ENCODE measurements around the gene RASL12.

Gene RASL12

DNA sequence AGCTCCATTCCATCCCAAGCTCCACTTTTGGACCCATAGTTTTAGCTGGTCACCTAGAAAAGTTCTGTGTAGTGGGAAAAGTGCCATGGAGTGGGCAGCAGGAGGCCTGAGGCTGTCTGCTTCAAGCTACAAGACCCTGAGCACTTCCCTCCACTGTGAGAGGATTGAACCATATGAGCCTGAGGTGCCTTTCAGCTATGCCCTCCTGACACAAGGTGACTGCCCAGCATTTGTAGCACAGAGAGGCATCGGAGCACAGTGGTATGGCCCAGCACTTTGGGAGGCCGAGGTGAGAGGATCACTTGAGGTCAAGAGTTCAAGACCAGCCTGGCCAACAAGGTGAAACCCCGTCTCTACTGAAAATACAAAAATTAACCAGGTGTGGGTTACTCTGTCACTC is 4.8 kb upstream of the RASL12 start:
- no peak for DNase-seq

DNA sequence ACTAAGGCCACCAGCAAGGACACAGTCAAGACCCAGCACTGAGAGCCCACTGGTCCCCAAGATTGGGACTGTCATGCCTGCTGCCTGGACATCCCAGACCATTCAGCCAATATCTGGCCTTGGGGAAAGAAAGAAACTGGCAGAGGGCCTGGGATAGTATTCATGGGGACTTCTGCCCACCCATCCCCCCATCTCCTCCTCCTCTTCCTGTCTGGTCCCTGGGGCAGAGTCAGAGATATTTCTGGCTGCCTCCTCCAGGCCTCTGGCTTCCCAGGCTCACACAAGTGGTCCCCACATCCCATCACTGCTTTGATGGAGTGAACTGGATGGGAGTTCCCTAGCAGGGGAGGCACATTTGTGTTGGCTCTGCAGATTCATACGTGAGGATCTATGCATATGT is 4.2 kb upstream of the RASL12 start:
- DNase-seq: no peak

DNA sequence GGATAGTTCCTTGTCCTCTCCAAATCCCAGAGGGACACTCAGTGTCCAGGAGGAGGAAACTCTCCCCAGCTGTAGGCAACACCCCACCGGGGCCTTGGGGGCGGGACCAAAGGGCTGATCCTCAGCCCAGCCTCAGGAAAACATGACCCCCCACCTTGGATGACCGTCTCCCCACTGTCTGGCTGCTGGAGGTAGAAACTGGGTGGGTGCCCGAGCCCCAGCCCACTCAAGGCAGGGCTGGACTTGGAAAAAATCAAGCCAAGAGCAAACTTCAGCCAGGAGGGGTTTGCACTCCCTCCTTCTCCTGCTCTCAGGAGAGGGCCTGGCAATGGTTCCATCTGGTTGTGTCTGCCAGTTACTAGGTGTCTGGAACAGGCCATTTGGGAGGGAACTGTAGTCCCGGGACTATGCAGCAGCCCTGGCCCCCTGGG is 3.6 kb upstream of the RASL12 start:
- DNase-seq: no peak

DNA sequence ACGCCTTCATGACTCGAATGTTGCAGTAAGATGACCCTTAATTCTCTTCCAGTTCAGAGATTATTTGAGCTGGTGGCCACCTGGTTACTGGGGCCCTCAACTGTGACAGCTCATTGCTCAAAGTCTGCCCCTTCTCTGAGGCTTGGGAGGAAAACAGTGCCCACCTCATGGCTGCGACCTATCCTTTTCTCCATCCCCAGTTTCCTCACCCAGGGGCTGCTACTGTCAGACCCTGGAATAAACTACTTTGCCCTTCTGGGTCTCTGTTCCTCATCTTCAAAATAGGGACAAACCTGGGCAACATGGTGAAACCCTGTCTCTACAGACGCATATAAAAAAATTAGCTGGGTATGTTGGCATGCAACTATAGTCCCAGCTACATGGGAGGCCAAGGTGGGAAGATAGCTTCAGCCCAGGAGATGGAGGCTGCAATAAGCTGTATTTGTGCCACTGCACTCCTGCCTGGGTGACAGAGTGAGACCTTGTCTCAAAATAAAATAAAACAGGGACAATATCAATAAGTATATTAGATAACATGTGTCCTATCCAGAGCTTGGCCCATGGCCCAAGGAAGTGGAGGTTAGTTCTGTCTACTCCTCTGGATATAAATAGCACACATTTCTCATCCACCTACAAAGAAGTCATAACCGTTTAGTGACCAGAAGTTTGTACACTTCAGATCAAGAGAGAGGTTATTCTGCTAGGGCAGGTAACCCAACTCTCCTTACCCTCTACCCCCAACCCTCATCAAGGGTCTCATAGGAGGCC is 2.2 kb upstream of the RASL12 start:
- DNase-seq: no peak

DNA sequence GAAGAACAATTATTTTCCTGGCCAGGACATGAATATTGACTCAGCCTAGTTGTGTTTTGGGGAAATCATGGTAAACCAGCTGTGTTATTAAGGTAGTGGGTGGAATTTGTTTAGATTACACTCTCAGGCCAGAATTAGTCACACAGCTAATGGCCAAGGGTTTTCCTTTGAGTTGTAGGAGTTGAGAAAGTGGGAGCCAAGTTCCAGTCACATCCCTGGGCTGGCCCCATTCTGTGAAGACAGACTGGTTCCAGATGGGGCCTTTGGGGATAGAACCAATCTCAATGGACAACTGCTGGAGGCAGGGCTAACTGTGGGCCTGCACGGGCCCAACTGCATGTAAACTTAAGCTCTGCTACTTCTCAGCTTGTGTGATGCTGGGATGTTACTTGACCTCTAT is 1.4 kb upstream of the RASL12 start:
- no peak for DNase-seq

DNA sequence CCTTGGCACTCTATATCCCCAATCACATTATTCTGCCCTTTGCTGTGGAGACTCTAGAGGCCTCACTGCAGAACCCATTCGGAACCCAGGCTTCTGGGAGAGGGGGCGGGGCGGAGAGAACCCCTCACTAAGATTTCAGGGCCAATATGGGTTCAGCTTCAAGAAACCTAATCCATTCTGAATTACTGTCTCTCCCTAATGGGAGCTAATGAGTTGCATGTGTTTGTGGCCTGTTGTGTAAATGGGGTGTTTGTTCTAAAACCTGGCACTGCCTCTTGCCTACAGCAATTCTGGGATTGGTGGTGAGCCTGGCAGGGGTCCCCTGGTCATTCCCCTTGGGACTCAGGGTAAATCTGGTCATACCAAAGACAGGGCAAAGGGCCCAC is 605 bp upstream of the RASL12 start:
- no peak for DNase-seq

DNA sequence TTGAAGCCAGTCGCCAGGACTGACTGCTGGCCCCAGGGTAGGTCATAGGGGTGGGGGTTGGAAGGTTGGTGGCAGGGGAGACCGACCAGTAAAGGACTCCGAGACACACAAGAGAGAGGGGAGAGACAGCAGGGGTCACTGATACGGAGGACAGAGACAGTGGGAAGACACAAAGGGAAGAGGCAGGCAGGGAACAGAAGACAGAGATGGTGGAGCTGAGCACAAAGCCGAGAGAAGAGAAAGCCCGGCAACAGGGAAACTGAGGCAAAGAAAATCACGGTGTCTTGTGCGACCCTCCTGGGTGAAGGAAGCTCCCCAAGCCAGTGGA is 510 bp downstream of the RASL12 start:
- DNase-seq: no peak

DNA sequence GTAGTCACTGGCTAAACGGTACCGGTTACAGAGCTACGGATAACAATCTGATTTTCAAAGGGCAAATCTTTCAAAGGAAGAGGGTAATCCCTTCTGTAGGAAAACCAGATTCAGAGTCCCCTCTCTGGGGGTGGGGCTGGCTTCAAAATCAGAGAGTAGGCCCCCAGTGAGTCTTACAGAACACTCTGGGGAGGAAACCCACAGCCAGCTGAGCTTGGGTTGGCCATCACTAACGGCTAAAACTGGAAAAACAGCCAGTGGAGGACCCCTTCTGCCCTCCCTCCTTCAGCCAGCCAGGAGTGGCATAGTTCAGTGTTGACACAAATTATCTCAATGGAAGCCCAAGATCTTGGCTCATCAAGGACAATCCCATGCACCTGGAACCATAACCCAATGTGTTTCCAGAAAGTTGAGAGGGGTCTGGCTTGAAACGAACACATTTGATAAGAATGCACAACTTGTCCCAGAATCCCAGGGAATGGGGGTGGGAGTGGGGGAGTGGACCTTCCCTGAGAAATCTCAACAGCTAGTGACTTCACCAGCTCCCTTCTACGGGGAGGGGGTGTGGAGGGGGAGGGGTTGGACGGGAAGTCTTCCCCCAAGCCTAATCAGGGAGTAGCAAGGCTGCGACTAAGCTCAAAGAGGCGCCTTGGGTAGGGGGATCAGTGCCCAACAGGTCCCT is 1.0 kb downstream of the RASL12 start:
- no peak for DNase-seq

DNA sequence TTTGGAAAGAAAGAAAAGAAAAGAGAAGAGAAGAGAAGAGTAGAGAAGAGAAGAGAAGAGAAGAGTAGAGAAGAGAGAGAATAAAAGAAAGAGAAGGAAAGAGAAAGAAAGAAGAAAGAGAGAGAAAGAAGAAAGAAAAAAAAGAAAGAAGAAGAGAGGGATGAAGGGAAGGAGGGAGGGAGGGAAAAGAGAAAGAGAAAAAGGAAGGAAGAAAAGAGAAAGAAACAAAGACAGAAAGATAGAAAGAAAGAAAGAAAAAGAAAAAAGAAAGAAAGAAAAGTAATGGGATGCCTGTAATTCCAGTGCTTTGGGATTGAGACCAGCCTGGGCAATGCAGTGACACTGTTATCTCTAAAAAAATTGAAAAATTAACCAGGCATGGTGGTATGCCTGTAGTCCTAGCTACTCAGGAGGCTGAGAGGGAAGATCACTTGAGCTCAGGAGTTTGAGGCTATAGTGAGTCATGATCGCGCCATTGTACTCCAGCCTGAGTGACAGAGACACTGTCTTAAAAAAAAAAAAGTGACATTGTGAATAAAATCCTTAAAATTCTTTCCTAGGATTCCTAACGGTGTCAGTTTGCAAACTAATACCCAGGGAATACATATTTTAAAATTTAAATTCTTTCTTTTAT is 1.7 kb downstream of the RASL12 start:
- DNase-seq: no peak

DNA sequence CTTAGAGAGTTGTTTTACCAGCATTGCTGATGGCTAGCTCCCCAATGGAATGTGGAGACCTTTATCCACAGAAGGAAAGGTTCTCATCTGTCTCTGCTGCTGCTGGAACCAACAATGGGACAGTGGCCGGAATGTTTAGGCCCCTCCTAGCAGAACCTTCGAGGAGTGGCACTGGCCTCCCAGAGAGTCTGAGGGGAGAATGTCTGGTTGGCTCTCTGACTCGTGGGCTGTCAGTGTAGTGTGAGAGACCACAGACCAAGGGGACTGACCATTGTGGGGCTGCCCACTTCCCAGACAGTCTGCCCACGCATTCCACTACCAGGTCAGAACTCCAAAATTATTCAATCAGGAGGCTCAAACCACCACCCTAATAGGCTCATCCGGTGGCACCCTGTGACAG is 5.1 kb downstream of the RASL12 start:
- no peak for DNase-seq

DNA sequence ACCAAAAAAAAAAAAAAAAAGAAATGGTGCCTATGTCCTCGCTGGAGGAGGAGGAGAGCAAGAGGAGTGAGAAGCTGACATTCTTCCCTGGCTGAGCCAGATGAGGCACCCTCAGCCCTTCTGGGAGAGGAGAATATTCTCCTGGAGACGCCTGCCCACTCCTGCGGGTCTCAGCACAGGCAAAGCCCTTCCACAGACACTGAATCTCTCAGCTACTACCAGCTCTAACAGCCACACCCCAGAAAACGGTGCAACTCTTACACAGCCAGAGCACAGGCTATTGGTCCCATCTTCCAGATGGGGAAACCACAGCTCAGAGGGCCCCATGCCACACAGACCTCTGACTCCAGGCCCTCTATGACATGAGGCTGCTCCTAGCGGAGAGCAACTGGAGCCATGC is 5.7 kb downstream of the RASL12 start:
- no peak for DNase-seq

DNA sequence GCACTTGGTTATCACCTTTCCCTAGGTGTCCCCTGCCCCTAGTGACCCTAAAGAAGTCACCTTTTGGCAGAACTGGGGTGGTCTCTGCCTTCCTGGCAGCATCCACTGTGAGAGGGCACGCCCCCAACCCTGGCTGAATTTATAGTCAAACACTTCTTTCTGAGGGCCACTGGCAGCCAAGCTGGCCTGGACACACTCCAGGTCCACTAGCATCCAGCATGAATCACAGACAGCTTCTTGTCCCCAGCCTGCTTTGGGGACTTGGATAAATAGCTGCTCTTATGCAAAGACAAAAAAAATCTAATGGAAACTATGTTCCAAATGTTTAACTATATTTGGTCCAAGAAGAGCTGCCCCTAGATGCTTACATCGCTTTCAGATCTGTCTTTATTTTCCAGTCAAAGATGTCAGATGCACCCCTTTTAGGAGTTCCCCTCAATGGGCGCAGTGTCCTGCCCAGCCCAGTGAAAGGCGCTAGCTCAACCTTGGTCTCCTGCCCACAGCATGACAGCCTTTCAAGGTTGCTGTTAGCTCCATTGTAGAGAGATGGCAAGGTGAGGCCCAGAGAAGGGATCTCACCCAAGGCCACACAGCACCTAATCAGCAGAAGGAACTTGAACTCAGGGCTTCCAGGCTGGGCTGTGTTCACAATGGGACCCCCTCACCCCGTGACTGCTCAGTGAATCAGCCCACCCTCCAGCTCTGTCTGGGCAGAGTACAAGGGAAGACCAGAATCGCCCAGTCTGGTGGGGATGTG is 7.0 kb downstream of the RASL12 start:
- no peak for DNase-seq

DNA sequence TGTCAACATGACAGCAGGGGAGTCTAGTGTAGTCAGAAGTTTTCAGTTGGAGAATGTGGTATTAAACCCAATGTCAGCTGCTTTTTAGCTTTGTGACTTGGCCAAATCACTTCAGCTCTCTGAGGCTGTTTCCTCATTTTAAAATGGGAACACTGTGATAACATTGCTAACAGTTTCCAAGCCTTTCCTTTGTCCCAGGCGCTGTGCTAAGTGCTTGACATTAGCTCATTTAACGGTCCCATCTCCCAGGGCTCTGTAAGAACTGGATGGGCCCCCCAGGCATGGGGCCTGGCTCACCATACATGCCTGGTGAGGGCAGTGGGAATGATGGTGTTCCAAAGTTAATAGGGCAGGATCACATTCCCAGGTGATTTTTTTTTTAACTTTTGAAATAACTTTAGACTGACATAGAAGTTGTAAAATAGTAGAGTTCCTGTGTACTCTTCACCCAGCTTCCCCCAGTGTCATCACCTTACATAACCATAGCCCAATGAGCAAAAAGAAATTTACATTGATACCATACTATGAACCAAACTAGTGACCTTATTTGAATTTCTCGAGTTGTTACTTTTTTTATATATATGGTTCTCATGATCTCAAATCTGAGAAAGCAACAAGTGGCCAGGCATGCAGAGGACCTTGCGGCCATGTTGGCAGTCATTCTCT is 7.7 kb downstream of the RASL12 start:
- DNase-seq: no peak

DNA sequence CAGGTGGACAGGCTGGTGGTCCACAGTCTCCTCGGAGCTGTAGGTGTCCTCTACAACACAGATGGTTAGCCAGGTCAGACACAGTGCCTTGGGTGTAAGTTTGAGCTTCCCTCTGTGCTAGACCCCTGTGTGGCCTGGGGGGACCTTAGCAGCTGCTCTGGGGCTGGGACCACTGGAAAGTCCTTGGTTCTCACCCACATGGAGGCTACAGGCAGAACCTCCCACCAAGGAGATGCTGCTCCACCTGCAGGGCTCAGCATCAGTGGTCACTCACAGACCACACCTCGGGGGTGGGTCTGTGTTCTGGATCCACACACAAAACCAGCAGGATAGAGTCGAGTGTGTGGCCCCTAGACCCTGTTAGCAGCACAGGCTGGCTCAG is 8.4 kb downstream of the RASL12 start:
- DNase-seq: no peak

DNA sequence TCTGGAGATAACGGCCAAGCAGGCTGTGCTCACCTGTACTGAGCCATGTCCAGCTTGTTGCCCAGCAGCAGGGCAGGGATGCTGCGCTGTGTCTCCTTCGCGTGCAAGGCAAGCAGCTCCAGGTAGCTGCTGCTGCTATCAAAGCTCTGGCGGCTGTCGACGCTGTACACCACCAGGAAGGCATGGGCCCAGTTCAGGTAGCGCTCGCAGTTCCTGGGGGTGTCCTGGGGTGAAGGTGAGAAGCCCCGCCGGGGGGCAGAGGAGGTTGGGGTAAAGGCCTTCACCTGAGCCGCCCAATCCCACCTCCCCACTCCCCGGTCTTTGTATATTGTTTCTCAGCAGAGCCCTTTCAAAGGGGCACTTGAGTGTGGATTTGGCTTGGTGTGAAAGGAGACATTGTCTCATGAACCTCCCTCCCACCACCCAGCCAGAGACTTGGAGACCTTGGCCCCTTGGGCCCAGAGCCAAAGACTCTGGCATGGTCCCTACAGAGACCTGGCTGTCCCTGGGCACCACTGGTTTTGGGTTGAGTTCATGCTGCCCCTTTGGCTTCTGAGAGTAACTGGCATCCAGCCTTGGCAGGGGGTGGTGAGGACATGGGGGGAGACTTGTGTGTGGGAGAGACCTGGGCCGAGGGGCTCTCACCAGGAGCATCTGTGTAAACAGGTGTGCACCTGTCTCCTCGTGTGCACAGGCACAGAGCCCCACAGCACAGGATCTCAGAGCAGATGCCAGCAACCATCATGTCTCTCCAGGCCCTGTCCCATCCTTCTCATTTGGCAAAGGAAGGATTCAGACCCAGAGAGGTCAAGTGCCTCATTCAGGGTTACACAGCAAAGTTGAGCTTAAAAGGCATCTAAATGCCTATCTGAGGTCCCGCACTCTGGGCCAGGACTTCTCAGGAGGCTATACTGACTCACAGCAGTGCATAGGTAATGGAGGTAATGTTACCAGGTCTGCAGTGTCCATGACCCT is 9.1 kb downstream of the RASL12 start:
- DNase-seq: no peak

DNA sequence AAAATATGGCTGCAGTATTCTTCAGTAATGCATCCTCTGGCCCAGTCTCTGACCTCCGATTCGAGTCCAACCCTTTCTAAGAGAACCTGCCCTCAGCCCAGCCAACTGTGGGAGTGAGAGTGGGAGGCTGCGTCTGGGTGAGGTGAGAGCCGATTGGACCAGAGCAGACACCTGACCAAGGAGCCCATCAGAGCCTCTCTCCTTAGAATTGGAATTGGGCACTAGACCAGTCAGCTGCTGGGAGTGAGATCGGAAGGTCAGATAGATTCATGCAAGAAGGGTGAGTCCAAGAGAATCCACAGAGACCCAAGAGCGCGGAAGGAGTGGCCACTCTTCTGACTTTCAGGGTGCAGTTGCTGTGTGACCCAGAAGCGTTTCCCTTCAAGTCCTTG is 10.2 kb downstream of the RASL12 start:
- no peak for DNase-seq

DNA sequence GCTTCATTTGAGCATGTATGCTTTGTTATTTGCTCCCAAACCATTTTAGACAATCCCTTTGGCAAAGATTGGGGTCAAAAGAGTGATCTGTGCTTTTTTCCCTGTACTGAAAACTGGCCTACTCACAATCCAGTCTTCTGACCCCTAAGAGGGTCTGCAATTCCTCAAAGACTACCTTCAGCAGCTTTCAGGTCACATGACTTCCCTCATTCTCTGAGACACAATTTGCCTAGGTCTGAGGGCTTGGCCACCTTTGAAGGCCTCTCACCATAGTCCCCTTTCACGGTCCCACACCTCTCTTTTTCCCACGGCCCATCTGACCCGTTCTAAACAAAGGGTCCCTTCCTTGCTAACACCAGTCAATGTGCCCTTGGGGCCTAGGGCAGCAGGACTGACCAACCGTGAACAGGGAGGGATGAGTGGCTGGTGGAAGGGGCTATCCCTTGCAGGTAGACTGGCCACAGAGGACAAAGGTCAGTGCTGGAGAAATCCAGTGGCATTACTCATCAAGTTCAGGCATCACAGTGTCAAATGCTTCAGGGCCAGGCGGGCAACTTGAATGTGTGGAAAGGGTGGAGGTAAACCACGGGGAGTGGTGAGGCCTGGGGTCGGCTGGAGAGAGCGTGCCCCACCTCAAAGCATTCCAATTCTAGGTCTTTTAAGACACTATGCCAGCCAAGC is 10.8 kb downstream of the RASL12 start:
- DNase-seq: no peak

DNA sequence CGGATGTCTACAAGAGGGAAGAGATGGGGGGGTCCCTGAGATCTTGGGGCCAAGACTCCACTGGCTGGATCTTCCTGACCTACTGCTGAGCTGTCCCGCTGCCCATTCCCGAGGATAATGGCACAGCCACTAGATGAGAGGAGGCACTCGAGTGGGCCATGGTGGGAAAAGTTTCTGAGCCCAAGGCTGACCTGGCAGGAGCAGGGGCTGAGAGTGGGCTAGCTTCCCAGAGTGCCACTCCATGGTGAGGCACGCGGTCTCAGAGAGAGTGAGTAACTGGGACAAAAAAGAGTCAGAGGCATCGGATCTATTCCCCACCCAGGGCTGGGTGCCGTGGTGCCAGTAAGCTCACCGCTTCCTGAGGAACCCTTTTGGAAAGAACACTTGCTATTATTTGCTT is 11.7 kb downstream of the RASL12 start:
- no peak for DNase-seq

DNA sequence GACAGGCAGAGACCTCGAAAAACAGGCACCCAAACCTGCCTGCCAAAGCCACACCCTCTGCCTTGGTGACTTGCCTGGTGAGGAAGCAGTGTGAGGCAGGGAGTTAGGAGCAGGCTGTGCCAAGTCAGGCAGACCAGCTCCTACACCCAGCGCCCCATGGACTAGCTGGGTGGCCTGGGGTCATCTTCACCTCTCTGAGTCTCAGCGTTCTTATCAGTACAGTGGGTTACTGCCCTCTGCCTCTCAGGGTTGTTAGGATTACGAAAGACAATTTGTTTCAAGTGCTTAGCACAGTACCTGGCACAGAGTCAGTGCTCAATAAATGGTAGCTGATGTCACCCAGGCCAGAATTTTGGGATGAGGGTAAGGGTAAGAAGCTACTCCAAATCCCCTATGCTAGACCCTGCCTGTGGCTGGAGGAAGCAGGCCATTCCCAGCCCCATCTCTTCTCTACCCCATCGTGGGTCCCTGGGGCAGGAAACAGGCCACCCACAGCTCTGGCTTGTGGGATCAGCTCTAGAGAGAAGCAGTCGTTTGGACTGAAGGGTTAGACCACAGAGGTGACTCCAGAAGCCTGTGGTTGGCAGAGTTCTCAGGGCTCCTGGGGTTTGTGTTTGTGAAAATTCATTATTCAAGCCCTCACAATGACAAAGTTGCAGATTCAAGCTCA is 12.5 kb downstream of the RASL12 start:
- DNase-seq: no peak

DNA sequence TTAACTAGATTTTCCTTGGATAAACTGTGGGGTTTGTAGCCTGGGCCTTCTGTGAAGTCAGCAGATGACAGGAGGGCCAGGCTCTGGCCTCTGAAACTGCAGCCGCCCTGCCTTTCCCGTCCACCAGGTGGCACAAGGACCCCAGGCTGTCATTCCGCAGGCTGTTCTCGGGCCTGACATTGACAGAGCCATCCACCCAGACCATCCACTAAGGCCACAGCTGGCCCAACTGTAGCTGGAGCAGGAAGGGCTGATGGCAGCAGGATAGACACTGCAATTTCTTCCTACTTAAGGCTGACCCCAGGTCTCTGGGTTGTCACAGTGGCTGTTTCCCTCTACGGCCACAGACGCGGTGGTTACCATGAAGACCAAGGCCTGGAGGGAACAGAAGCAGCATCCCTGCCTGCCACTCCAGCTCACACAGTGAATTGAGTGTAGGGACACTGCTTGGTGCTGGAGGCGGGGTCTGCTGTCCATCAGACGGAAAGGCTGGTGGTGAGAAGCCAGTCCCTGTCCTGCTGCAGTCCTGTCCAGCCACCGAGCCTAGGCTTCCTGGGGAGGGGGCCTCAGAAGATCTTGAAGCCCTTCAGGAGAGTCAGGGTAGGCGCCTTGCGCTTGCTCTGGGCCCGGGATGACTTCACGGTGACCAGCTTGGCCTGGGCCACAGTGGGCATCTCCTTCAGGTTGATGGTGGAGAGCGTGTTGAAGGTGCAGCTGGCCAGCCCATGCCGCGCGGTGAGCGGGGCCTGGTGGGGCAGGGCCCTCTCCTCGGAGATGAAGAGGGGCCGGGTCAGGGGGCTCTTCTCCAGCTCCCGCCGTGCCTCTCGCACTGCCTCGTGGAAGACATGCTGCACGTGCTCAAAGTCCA is 13.2 kb downstream of the RASL12 start:
- DNase-seq: no peak
